Stimulated activated CD4-positive, alpha-beta T cell treated with anti-CD3 and anti-CD28 coated beads, Interleukin-15, amount 100 ng/mL, for 1 hour (primary cell): ENCODE results near the gene CHST8.
"Not testable (repeated sequence)": the region's sequence is repeated elsewhere in the genome, so short reads cannot be mapped to it uniquely, and the experiment has no call there.

Experiments used
- DNase-seq, 2 donors: peaks; one replicate each; pipeline ENCODE4 v3.0.0-alpha.2; 2020; ENCODE audit warnings: low read depth in 1 of 2, low spot score in 1 of 2

CHST8 gene

DNA sequence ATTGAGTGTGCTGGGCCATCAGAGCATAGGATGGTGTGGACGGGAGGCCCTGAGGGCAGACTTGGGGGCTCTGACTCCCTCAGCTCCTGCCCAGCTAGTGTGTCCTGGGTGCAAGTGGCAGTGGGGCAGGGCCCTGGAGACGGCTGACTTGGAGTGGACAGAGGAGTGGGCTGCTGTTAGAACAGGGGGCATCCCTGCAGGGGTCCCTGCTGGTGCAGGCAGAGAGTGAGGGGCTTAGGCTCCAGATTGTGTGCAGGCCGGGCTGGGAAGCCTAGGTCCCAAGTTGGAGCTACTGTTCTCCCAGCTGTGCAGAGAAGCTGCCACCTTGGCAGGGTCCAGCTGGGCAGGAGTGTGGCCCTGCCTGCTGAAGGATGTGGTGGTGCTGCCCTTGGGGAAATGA is 183.6 kb downstream of the CHST8 start:
- no peak for DNase-seq

GRCh38 chr19:33805840-33806433 is 184.2 kb downstream of the CHST8 start:
- no peak for DNase-seq

GRCh38 chr19:33806434-33806881 is 184.7 kb downstream of the CHST8 start:
- DNase-seq, result no peak

DNA sequence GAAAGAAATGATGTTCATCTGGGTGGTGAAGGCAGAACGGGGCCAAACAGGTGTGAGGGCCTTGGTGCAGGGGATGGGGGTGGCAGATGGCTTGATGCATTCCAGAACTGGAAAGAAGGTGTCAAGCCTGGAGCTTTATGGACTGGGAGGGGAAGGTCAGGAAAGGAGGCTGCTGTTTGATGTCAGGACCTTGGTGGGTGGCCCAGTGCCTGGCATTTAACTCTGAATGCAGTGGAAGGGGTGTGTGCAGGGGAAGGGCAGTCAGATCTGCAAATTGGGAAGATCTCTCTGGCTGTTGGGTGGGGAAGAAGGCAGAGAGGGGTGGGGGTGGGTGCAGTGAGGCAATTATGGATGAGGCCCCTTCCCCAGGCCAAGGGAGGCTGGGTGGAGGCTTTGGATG is 186.6 kb downstream of the CHST8 start:
- DNase-seq, result no peak

- no peak for DNase-seq
These were observed 188.2 kb downstream of the CHST8 start for GRCh38 chr19:33809960-33810359.

GRCh38 chr19:33810821-33811220 is 189.1 kb downstream of the CHST8 start:
- DNase-seq, result no peak

- no peak for DNase-seq
These were observed 189.5 kb downstream of the CHST8 start for GRCh38 chr19:33811246-33811645.

DNA sequence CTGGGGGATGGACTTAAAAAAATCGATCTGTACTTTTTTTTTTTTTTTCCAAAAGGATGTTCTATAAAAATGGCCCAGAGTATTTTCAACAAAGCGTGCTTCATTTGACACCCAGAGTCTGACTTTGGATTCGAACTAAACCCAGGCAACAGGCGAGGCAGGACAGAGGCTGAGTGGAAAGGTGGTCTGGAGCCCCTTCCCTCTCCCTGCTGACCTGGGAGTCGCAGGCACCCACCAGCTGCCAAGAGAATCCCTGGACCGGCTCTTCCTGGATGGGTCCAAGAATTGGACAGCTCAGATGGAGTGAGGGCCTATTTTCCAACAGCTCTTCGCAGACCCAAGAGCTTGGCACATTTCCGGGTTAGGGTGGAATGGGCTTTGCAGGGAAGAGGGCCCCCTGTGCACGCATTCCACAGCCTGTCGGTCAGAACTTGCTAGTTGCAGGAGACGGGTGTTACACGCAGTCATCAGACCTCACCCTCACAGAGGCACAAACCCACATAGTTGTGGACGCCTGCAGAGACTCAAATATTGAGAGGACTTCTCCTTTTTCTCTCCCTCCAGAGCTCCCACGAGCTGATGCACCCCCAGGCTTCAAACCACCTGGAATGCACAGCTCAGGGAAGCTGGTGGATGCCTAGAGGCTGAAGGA is 190.1 kb downstream of the CHST8 start:
- DNase-seq, result no peak

- DNase-seq, result no peak
These were observed 190.9 kb downstream of the CHST8 start for GRCh38 chr19:33812388-33813330.

DNA sequence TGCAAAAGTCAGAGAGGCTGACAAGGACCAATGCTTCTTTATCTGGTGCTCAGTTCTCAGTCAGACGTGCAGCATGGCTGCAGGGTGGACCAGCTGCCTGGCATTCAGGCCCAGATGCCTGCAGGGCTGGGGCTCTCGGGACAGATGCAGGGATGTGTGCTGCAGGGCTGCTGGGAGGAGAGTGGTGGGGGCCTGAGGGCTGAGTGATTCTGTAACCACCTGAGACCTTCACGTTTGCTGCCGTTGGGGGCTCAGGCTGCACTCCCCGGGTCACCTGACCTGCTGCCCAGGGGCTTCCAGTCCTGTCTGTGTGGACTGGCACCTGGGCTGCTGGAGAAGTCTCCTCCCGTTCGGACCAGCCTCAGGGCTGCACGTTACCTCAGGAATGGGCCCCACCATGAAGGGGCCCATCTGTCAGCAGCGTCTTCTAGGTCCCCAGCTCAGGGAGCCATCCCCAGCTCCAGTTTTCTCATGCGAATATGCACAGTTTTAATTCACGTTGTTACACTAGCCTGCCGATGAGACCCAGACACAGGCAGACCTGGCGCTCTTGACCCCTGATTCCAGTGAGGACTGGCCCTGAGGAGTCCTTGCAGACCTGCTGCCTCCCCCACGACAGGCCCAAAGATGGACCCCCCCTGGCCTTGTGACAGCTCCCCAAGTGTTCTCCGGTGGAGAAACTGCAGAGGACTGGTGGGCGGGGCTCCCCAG is 191.8 kb downstream of the CHST8 start:
- DNase-seq, result no peak

DNA sequence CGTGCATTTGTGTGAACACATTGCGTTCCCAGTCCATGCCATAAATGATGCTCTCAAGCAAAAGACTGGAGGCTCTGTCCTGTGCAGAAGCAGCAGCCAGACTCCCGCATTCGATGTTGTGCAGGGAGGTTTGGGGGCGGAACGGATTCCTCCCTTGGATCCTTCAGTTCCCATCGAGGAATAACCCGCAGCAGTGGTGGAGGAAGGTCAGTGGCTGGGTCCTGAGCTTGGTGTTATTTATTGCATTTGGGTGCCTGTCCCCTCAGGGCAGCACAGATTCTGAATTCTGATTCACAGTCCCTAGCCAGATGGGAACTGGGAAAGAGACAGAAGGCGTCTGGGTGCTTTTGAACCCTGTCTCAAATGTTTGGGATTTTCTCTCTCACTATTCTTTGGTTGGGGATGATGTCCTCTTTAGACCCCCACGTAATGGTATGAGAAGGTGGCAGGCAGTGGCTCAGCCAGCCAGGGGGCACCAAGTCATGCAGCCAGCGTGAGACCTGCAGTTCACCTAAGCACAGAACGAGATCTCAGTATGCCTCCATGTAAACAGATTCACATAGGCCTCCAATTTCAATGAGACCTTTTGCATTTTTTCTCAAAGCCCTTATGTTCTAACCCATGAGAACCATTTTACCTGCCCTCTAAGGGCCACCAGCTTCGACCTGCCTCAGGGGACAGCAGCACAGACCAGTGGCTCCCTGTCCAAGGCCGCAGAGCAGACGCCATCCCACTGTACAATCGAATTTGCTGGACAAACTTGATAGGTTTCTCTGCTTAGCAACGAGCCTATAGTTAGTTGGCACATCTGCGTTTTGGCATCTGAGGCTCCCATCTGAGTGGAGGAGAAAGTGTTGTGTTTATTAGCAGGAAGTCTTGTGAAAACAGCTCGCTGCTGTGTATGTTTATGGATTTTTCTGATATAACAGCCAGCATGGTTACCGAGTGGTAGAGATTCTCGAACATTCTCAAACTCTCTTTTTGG is 192.7 kb downstream of the CHST8 start:
- DNase-seq, result no peak

- no peak for DNase-seq
These were observed 193.9 kb downstream of the CHST8 start for GRCh38 chr19:33815380-33816340.

DNA sequence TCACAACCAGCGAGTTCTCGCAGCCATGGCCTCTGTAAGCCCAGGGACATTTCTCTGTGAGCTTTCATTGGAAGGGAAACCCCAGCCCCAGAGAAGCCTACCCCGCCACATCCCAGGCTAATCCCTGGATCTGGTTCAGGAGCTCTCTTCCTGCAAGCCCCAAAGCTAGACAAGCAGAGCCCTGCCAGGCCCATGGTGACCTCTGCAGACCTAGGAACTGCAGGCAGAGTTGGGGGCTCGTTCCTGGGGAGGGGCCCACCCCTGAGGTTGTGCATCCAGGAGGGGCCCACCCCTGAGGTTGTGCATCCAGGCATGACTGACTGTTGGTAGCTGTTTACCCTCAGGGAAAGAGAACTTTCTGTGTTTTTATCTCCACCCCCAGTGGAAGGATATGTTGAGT is 196.7 kb downstream of the CHST8 start:
- no peak for DNase-seq

DNA sequence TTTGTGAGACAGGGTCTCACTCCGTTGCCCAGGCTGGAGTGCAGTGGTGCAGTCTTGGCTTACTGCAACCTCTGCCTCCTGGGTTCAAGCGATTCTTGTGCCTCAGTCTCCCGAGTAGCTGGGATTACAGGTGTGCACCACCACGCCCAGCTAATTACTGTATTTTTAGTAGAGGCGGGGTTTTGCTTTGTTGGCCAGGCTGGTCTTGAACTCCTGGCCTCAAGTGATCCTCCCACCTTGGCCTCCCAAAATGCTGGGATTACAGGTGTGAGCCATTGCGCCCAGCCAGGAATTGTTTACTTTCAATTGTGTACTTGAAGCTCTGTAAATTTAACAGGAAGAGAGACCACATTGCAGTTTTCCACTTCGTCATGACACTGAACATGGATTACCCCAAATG is 197.3 kb downstream of the CHST8 start:
- not testable (repeated sequence) for DNase-seq

- no peak for DNase-seq
These were observed 197.7 kb downstream of the CHST8 start for GRCh38 chr19:33819506-33819879.

DNA sequence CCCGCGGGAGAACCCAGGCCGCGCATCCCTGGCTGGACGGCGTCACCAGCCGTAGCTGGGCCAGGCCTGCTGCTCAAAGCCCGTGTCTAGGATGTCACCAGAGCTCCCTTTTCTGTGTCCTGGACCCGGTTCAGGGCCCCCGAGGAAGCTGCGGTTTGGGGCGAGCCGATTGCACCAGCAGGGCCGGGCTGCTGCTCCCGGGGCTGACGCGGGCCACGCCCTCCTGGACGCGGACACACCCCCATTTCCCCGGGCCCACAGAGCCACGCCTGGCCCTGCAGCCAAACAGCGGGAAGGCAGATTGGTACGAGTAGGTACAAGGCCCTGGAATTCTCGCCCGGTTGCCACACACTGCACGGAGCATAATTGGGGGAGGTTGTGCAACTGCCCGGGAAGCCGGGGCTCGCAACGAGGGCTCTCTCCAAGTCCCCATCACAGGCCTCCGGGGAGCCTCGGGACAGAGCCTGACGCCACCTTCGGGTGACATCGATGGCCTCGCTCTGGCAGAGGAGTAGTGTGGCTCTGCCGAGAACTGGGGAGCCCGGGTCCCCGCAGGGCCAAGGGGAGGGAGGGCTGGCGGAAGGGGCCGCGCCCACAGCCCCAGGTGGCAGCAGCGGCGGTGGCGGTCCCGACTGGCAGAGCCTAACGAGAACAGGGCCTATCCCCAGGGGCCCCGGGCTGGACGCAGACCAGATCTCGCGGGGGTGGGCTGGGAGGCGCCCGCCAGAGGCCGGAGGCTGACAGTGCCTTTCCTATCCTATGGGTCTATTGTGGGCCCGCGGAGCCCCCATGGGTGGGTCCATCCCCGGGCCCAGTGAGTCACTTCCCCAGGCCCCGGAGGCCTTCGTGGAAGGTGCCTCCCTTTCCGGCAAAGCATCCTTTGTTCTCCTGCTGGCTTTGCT is 198.4 kb downstream of the CHST8 start:
- peak; percentile 17 to 45 for DNase-seq

- DNase-seq, result no peak
These were observed 200.1 kb downstream of the CHST8 start for GRCh38 chr19:33821871-33822270.
